Smooth muscle cell (in vitro differentiated cells): ENCODE data around the gene KIRREL1. TPM values are rescaled to one million over a fixed set of nuclear protein-coding genes. Genes with fewer than 3 reads are reported as not detected.
A peak's percentile ranks its signal among the peaks of the same experiment; 100 is the strongest.

Experiments
- DNase-seq: peaks from one replicate; lab custom pipeline; 2025; ENCODE audit not compliant: unreplicated experiment; lab: John Stamatoyannopoulos, UW
- H2AFZ ChIP-seq: fragments of 200-600 bp; sonication (generic); 2 replicates; pipeline ENCODE4 v1.6.0; 2016; ENCODE audit warnings: antibody characterized with exemption, low read depth, mild to moderate bottlenecking
- H3F3A ChIP-seq: fragments of 200-600 bp; sonication (generic); 2 replicates; pipeline ENCODE4 v1.6.0; 2017; ENCODE audit warnings: antibody characterized with exemption, low read depth
- H3K27ac ChIP-seq: fragments of 200-600 bp; sonication (generic); 2 replicates; pipeline ENCODE4 v1.5.1; 2016; ENCODE audit warnings: low read depth, mild to moderate bottlenecking
- H3K27me3 ChIP-seq: fragments of 200-600 bp; sonication (generic); 2 replicates; pipeline ENCODE4 v1.6.1; 2016; ENCODE audit warnings: low read depth, mild to moderate bottlenecking
- H3K36me3 ChIP-seq: fragments of 200-600 bp; sonication (generic); 2 replicates; pipeline ENCODE4 v1.5.1; 2016; ENCODE audit warnings: low read depth
- H3K4me1 ChIP-seq: fragments of 200-600 bp; sonication (generic); 2 replicates; pipeline ENCODE4 v1.5.1; 2016; ENCODE audit warnings: low read depth
- H3K4me2 ChIP-seq: fragments of 200-600 bp; sonication (generic); 2 replicates; pipeline ENCODE4 v1.6.0; 2016; ENCODE audit warnings: mild to moderate bottlenecking
- H3K4me3 ChIP-seq: fragments of 200-600 bp; sonication (generic); 2 replicates; pipeline ENCODE4 v1.5.1; 2016; ENCODE audit warnings: mild to moderate bottlenecking
- H3K79me2 ChIP-seq: fragments of 200-600 bp; sonication (generic); 2 replicates; pipeline ENCODE4 v1.6.0; 2016; ENCODE audit warnings: low read depth, mild to moderate bottlenecking
- H3K9ac ChIP-seq: fragments of 200-600 bp; sonication (generic); 2 replicates; pipeline ENCODE4 v1.6.0; 2016; ENCODE audit warnings: low read depth
- H3K9me3 ChIP-seq: fragments of 200-600 bp; sonication (generic); replicated peaks from 2 replicates; pipeline ENCODE4 v1.5.1; 2016; ENCODE audit warnings: low read depth
- H4K20me1 ChIP-seq: fragments of 200-600 bp; sonication (generic); 2 replicates; pipeline ENCODE4 v1.6.0; 2016; ENCODE audit warnings: low read depth
- CTCF ChIP-seq: fragments of 200-600 bp; sonication (generic); IDR thresholded peaks from 2 replicates; pipeline ENCODE4 v1.5.1; 2017; ENCODE audit warnings: borderline replicate concordance, mild to moderate bottlenecking, antibody characterized with exemption; ENCODE audit not compliant: insufficient read depth, poor library complexity, severe bottlenecking
- WGBS: methylation state at CpG from one replicate; pipeline ENCODE4 v1.1.7; 2016; ENCODE audit warnings: low lambda C conversion rate; 5-methylcytosine and 5-hydroxymethylcytosine counted together
- polyA plus RNA-seq: library from polyadenylated mRNA; unstranded; fragments of >200 nt; fragmentation: Nextera tagmentation; extraction: Ambion mirVana; gene quantifications from 2 replicates; pipeline ENCODE4 v1.2.1, GENCODE V29; 2016
- total RNA-seq: library from RNA; depleted of rRNA; stranded (reverse); fragments of >200 nt; gene quantifications from 2 replicates; pipeline ENCODE4 v1.2.3, GENCODE V29; 2014

Gene KIRREL1
- total and polyA plus RNA-seq, 2 experiments from 2014 or later = 40.9 to 58.4 TPM

- H3K9ac ChIP-seq = no peak overlapping the region
- H3K4me3 ChIP-seq = no peak overlapping the region
- WGBS = 52% methylated on average over 8 of the region's 8 CpGs
- no peaks in the 10 kb centered on the region for H3K9me3 ChIP-seq
- no peaks in the 10 kb centered on the region for H3K36me3 ChIP-seq
- no peaks in the 10 kb centered on the region for H3F3A ChIP-seq
- H3K79me2 ChIP-seq = no peaks in the 10 kb centered on the region
- no peak overlapping the region for H2AFZ ChIP-seq
- TF ChIP-seq CTCF = no peak
- no peak for DNase-seq
- no peaks in the 10 kb centered on the region for H4K20me1 ChIP-seq
- H3K4me2 ChIP-seq = no peak overlapping the region
- no peak overlapping the region for H3K27ac ChIP-seq
- H3K27me3 ChIP-seq = peaks cover 4% of the 10 kb centered on the region
- no peaks in the 10 kb centered on the region for H3K4me1 ChIP-seq
Measured at GRCh38 chr1:157965584-157965983, 27.9 kb upstream of the KIRREL1 start.

- no peak for DNase-seq
- no peak overlapping the region for H3K9ac ChIP-seq
- H3K36me3 ChIP-seq = no peaks in the 10 kb centered on the region
- no peak overlapping the region for H3K27ac ChIP-seq
- H3F3A ChIP-seq = no peaks in the 10 kb centered on the region
- no peak for TF ChIP-seq CTCF
- no peak overlapping the region for H3K4me2 ChIP-seq
- H3K4me3 ChIP-seq = no peak overlapping the region
- WGBS = 42% methylated on average over 9 of the region's 9 CpGs
- no peaks in the 10 kb centered on the region for H3K4me1 ChIP-seq
- H3K9me3 ChIP-seq = no peaks in the 10 kb centered on the region
- no peaks in the 10 kb centered on the region for H4K20me1 ChIP-seq
- H3K79me2 ChIP-seq = no peaks in the 10 kb centered on the region
- H2AFZ ChIP-seq = no peak overlapping the region
- H3K27me3 ChIP-seq = no peaks in the 10 kb centered on the region
Measured at GRCh38 chr1:157966031-157966537, 27.4 kb upstream of the KIRREL1 start.

GRCh38 chr1:157967205-157967604, 26.2 kb upstream of the KIRREL1 start:
- H3K4me3 ChIP-seq = no peak overlapping the region
- H2AFZ ChIP-seq = no peak overlapping the region
- H3K9ac ChIP-seq = no peak overlapping the region
- no peaks in the 10 kb centered on the region for H3K79me2 ChIP-seq
- H3K4me2 ChIP-seq = no peak overlapping the region
- no peaks in the 10 kb centered on the region for H3K27me3 ChIP-seq
- no peak for TF ChIP-seq CTCF
- no peaks in the 10 kb centered on the region for H3K4me1 ChIP-seq
- no peaks in the 10 kb centered on the region for H3K36me3 ChIP-seq
- H3K27ac ChIP-seq = no peak overlapping the region
- H3F3A ChIP-seq = no peaks in the 10 kb centered on the region
- no peaks in the 10 kb centered on the region for H3K9me3 ChIP-seq
- no peak for DNase-seq
- no peaks in the 10 kb centered on the region for H4K20me1 ChIP-seq

GRCh38 chr1:157968508-157968907, 24.9 kb upstream of the KIRREL1 start:
- no peaks in the 10 kb centered on the region for H3K4me1 ChIP-seq
- peak overlapping the region; percentile 32 for H3K27ac ChIP-seq
- H3K36me3 ChIP-seq = no peaks in the 10 kb centered on the region
- DNase-seq = no peak
- H3K4me3 ChIP-seq = no peak overlapping the region
- no peaks in the 10 kb centered on the region for H3K27me3 ChIP-seq
- peak overlapping the region; percentile 29 for H3K4me2 ChIP-seq
- H4K20me1 ChIP-seq = no peaks in the 10 kb centered on the region
- WGBS = 66% methylated on average over 7 of the region's 7 CpGs
- H3F3A ChIP-seq = no peaks in the 10 kb centered on the region
- no peaks in the 10 kb centered on the region for H3K79me2 ChIP-seq
- no peak for TF ChIP-seq CTCF
- no peak overlapping the region for H3K9ac ChIP-seq
- no peaks in the 10 kb centered on the region for H3K9me3 ChIP-seq
- no peak overlapping the region for H2AFZ ChIP-seq
